NCI-H82 treated with DMSO at 0.1 percent for 48 hours (cell line): ENCODE data around the gene MKX.

Experiments used
- DNase-seq: peaks from one replicate; lab custom pipeline; 2025; ENCODE audit not compliant: unreplicated experiment; lab: John Stamatoyannopoulos, UW

The MKX gene

GRCh38 chr10:27655296-27655695 is 90.3 kb downstream of the MKX start:
- DNase-seq: no peak

GRCh38 chr10:27654284-27654683 is 91.3 kb downstream of the MKX start:
- no peak for DNase-seq

GRCh38 chr10:27646604-27647175 is 98.9 kb downstream of the MKX start:
- no peak for DNase-seq

- DNase-seq: no peak
Measured at GRCh38 chr10:27646194-27646593, 99.4 kb downstream of the MKX start.

GRCh38 chr10:27644307-27644939 is 101.2 kb downstream of the MKX start:
- DNase-seq: no peak

- no peak for DNase-seq
Measured at GRCh38 chr10:27643301-27643700, 102.3 kb downstream of the MKX start.

GRCh38 chr10:27642023-27642589 is 103.5 kb downstream of the MKX start:
- DNase-seq: no peak

- DNase-seq: no peak
Measured at GRCh38 chr10:27638071-27638750, 107.4 kb downstream of the MKX start.

- DNase-seq: no peak
Measured at GRCh38 chr10:27637601-27638000, 108.0 kb downstream of the MKX start.

- no peak for DNase-seq
Measured at GRCh38 chr10:27636816-27637215, 108.8 kb downstream of the MKX start.

GRCh38 chr10:27635699-27636270 is 109.8 kb downstream of the MKX start:
- no peak for DNase-seq

- DNase-seq: no peak
Measured at GRCh38 chr10:27635290-27635689, 110.3 kb downstream of the MKX start.

GRCh38 chr10:27628621-27629020 is 117.0 kb downstream of the MKX start:
- DNase-seq: no peak

- no peak for DNase-seq
Measured at GRCh38 chr10:27626890-27627289, 118.7 kb downstream of the MKX start.

GRCh38 chr10:27625452-27626211 is 120.0 kb downstream of the MKX start:
- DNase-seq: no peak

GRCh38 chr10:27624941-27625340 is 120.7 kb downstream of the MKX start:
- DNase-seq: no peak
